Measurements from ENCODE around the gene CRABP2.

DNA sequence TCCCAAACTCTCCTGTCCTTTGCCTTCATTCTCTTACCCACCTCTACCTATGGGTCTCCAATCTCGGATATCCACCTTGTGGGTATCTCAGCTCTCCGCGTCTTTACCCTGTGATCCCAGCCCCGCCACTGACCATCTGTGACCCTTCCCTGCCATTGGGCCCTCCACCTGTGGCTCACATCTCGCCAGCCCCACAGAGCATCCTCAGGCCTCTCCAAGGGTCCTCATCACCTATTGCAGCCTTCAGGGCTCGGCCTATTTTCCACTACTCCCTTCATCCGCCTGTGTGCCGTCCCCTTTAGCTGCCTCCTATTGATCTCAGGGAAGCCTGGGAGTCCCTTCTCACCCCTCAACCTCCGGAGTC, 52.4 kb downstream of the CRABP2 start:
- TF ChIP-seq POLR2A (IDR thresholded peaks at IDR 0.05; ENCODE audit: borderline replicate concordance, extremely low read depth, insufficient read depth, insufficient read length) (no peak), EZH2phosphoT487 (IDR thresholded peaks at IDR 0.05; ENCODE audit: borderline replicate concordance) (no peak), RAD21 (IDR thresholded peaks at IDR 0.05; ENCODE audit: low read depth) (no peak), SIN3A (IDR thresholded peaks at IDR 0.05; ENCODE audit: low read depth) (no peak), CBX3 (IDR thresholded peaks at IDR 0.05; ENCODE audit: low read depth) (no peak), SRF (IDR thresholded peaks at IDR 0.05; ENCODE audit: low read depth) (no peak), EZH2 (IDR thresholded peaks at IDR 0.05) (no peak), JUND (IDR thresholded peaks at IDR 0.05) (no peak)
- TF ChIP-seq, protein P1, sequence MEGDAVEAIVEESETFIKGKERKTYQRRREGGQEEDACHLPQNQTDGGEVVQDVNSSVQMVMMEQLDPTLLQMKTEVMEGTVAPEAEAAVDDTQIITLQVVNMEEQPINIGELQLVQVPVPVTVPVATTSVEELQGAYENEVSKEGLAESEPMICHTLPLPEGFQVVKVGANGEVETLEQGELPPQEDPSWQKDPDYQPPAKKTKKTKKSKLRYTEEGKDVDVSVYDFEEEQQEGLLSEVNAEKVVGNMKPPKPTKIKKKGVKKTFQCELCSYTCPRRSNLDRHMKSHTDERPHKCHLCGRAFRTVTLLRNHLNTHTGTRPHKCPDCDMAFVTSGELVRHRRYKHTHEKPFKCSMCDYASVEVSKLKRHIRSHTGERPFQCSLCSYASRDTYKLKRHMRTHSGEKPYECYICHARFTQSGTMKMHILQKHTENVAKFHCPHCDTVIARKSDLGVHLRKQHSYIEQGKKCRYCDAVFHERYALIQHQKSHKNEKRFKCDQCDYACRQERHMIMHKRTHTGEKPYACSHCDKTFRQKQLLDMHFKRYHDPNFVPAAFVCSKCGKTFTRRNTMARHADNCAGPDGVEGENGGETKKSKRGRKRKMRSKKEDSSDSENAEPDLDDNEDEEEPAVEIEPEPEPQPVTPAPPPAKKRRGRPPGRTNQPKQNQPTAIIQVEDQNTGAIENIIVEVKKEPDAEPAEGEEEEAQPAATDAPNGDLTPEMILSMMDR (IDR thresholded peaks at IDR 0.05 in 2 of 3, conservative IDR thresholded peaks at IDR 0.05 in 1 of 3; ENCODE audit: borderline replicate concordance in 1 of 3, insufficient read depth in 1 of 3, low read depth in 2 of 3, low read length in 2 of 3) = no peak
- TF ChIP-seq, protein P2, sequence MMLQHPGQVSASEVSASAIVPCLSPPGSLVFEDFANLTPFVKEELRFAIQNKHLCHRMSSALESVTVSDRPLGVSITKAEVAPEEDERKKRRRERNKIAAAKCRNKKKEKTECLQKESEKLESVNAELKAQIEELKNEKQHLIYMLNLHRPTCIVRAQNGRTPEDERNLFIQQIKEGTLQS (IDR thresholded peaks at IDR 0.05) = no peak
- TF ChIP-seq, protein P3, sequence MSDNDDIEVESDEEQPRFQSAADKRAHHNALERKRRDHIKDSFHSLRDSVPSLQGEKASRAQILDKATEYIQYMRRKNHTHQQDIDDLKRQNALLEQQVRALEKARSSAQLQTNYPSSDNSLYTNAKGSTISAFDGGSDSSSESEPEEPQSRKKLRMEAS (IDR thresholded peaks at IDR 0.05) = no peak

Data from HCT116 (cell line).